Ectodermal cell (in vitro differentiated cells): Measurements from ENCODE around the gene SLK. TPM values are rescaled to one million over a fixed set of nuclear protein-coding genes. Genes with fewer than 3 reads are reported as not detected.

Experiments used
- H3K27ac ChIP-seq: 2 replicates; pipeline ENCODE4 v1.7.0; 2013; ENCODE audit warnings: mild to moderate bottlenecking, low read depth, low read length; ENCODE audit not compliant: insufficient read depth, poor library complexity, severe bottlenecking
- H3K27me3 ChIP-seq: 2 replicates; pipeline ENCODE4 v1.7.0; 2013; ENCODE audit warnings: mild to moderate bottlenecking, low read length; ENCODE audit not compliant: insufficient read depth, control insufficient read depth, poor library complexity, severe bottlenecking
- H3K36me3 ChIP-seq: one replicate; pipeline ENCODE4 v1.7.0; 2013; ENCODE audit warnings: low read length; ENCODE audit not compliant: control insufficient read depth, insufficient read depth
- H3K4me1 ChIP-seq: one replicate; pipeline ENCODE4 v1.7.0; 2013; ENCODE audit warnings: low read length; ENCODE audit not compliant: control insufficient read depth, insufficient read depth
- H3K4me3 ChIP-seq: 2 replicates; pipeline ENCODE4 v1.7.0; 2013; ENCODE audit warnings: low read depth, low read length, control low read depth; ENCODE audit not compliant: insufficient read depth
- H3K9me3 ChIP-seq: 2 replicates; pipeline ENCODE4 v1.7.0; 2013; ENCODE audit warnings: mild to moderate bottlenecking, low read length, moderate library complexity; ENCODE audit not compliant: control insufficient read depth
- WGBS, 2 experiments: methylation state at CpG; one replicate each; pipeline ENCODE4 v1.1.7; 2013; ENCODE audit warnings: missing lambda C conversion rate in 2 of 2; 5-methylcytosine and 5-hydroxymethylcytosine counted together
- polyA plus RNA-seq, 4 experiments: library from polyadenylated mRNA; stranded (reverse); fragments of 50-300 nt; gene quantifications; one replicate each; pipeline ENCODE4 v1.2.3, GENCODE V29; 2013

SLK gene
- 18.1 TPM for polyA plus RNA-seq (2013, experiment 1 of 4)
- polyA plus RNA-seq (2013, experiment 2 of 4): 19.5 TPM
- polyA plus RNA-seq (2013, experiment 3 of 4): 18.8 TPM
- polyA plus RNA-seq (2013, experiment 4 of 4): 20.1 TPM

GRCh38 chr10:103966671-103967447, at the start of gene SLK:
TSS of gene SLK (plus strand) at chr10:103967140. CDS start at chr10:103967746, 606 bp downstream.
- Histone ChIP-seq H3K4me3 (peak within 1 kb of the TSS; percentile 68), H3K9me3 (no peaks in the 10 kb centered on the region), H3K4me1 (no peaks in the 10 kb centered on the region), H3K36me3 (no peaks in the 10 kb centered on the region), H3K27me3 (peaks cover 8% of the 10 kb centered on the region), H3K27ac (peak within 1 kb of the TSS; percentile 21)
- WGBS, 2 experiments: 2% methylated on average over 92 of the region's 92 CpGs

- no peaks in the 10 kb centered on the region for H3K36me3 ChIP-seq
- H3K9me3 ChIP-seq: no peaks in the 10 kb centered on the region
- peak overlapping the region; percentile 61 for H3K27ac ChIP-seq
- peak overlapping the region; percentile 59 for H3K4me3 ChIP-seq
- peaks cover 5% of the 10 kb centered on the region for H3K4me1 ChIP-seq
- 12 to 14% methylated on average over 29 of the region's 29 CpGs for WGBS, 2 experiments
- H3K27me3 ChIP-seq: no peaks in the 10 kb centered on the region
These were observed 49.5 kb upstream of the SLK start for GRCh38 chr10:103917302-103918052.

GRCh38 chr10:103918053-103918846, 48.7 kb upstream of the SLK start, which contains the start of gene STN1:
TSS of gene STN1 (minus strand) at chr10:103918184. CDS start at chr10:103917594, 590 bp downstream.
- Histone ChIP-seq H3K36me3 (no peaks in the 10 kb centered on the region), H3K4me3 (peak within 1 kb of the TSS; percentile 59), H3K4me1 (peaks cover 5% of the 10 kb centered on the region), H3K9me3 (no peaks in the 10 kb centered on the region), H3K27me3 (no peaks in the 10 kb centered on the region), H3K27ac (peak within 1 kb of the TSS; percentile 61)
- WGBS, 2 experiments: 1 to 2% methylated on average over 49 to 53 of the region's 53 CpGs

GRCh38 chr10:103919648-103920025, 47.3 kb upstream of the SLK start:
- Histone ChIP-seq H3K36me3 (no peaks in the 10 kb centered on the region), H3K4me1 (peaks cover 5% of the 10 kb centered on the region), H3K27ac (no peak overlapping the region), H3K4me3 (no peak overlapping the region), H3K27me3 (no peaks in the 10 kb centered on the region), H3K9me3 (no peaks in the 10 kb centered on the region)
- 94 to 97% methylated on average over 1 of the region's 1 CpG for WGBS, 2 experiments

- Histone ChIP-seq H3K27ac (no peak overlapping the region), H3K4me3 (no peak overlapping the region), H3K9me3 (no peaks in the 10 kb centered on the region), H3K27me3 (no peaks in the 10 kb centered on the region), H3K4me1 (peaks cover 5% of the 10 kb centered on the region), H3K36me3 (no peaks in the 10 kb centered on the region)
- 100% methylated on average over 1 of the region's 1 CpG for WGBS, 2 experiments
These were observed 45.7 kb upstream of the SLK start for GRCh38 chr10:103921248-103921647.

- 46 to 49% methylated on average over 7 of the region's 7 CpGs for WGBS, 2 experiments
- Histone ChIP-seq H3K4me1 (peaks cover 5% of the 10 kb centered on the region), H3K27ac (no peak overlapping the region), H3K36me3 (no peaks in the 10 kb centered on the region), H3K27me3 (no peaks in the 10 kb centered on the region), H3K9me3 (no peaks in the 10 kb centered on the region), H3K4me3 (no peak overlapping the region)
These were observed 45.2 kb upstream of the SLK start for GRCh38 chr10:103921750-103922195.

- Histone ChIP-seq H3K27ac (no peak overlapping the region), H3K36me3 (no peaks in the 10 kb centered on the region), H3K4me3 (no peak overlapping the region), H3K27me3 (no peaks in the 10 kb centered on the region), H3K9me3 (no peaks in the 10 kb centered on the region), H3K4me1 (no peaks in the 10 kb centered on the region)
- 89 to 96% methylated on average over 2 of the region's 2 CpGs for WGBS, 2 experiments
These were observed 44.3 kb upstream of the SLK start for GRCh38 chr10:103922659-103923058.

- WGBS, 2 experiments: 56 to 86% methylated on average over 2 to 3 of the region's 3 CpGs
- no peaks in the 10 kb centered on the region for H3K4me1 ChIP-seq
- H3K36me3 ChIP-seq: no peaks in the 10 kb centered on the region
- no peak overlapping the region for H3K27ac ChIP-seq
- H3K9me3 ChIP-seq: no peaks in the 10 kb centered on the region
- H3K4me3 ChIP-seq: no peak overlapping the region
- H3K27me3 ChIP-seq: no peaks in the 10 kb centered on the region
These were observed 43.4 kb upstream of the SLK start for GRCh38 chr10:103923502-103923901.

- Histone ChIP-seq H3K9me3 (no peaks in the 10 kb centered on the region), H3K27ac (no peak overlapping the region), H3K4me3 (no peak overlapping the region), H3K4me1 (no peaks in the 10 kb centered on the region), H3K27me3 (no peaks in the 10 kb centered on the region), H3K36me3 (no peaks in the 10 kb centered on the region)
- WGBS, 2 experiments: 96 to 100% methylated on average over 1 of the region's 1 CpG
These were observed 41.3 kb upstream of the SLK start for GRCh38 chr10:103925591-103925990.
